ENCODE measurements around the gene PTGS1. TPM values are rescaled to one million over a fixed set of nuclear protein-coding genes. Genes with fewer than 3 reads are reported as not detected.

PTGS1 gene
- total RNA-seq, 4 donors from 2014 or later = 4.5 to 9.5 (median 5.2) TPM

DNA sequence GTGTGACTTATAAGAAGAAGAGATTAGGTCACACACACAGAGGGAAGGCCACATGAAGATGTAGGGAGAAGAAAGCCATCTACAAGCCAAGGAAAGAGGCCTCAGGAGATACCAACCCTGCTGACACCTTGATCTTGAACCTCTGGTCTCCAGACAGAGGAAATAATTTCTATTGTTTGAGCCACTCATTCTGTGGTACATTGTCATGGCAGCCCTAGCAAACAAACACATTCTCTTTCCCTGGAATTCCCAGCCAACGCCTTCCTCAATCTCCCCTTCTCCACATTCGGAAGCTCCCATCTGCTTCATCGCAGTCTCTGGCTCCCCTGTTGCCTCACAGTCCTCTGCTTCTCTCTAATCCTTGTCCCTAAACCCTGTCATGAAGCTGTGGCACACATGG lies 16.7 kb downstream of the PTGS1 start:
- TF ChIP-seq, protein P1, sequence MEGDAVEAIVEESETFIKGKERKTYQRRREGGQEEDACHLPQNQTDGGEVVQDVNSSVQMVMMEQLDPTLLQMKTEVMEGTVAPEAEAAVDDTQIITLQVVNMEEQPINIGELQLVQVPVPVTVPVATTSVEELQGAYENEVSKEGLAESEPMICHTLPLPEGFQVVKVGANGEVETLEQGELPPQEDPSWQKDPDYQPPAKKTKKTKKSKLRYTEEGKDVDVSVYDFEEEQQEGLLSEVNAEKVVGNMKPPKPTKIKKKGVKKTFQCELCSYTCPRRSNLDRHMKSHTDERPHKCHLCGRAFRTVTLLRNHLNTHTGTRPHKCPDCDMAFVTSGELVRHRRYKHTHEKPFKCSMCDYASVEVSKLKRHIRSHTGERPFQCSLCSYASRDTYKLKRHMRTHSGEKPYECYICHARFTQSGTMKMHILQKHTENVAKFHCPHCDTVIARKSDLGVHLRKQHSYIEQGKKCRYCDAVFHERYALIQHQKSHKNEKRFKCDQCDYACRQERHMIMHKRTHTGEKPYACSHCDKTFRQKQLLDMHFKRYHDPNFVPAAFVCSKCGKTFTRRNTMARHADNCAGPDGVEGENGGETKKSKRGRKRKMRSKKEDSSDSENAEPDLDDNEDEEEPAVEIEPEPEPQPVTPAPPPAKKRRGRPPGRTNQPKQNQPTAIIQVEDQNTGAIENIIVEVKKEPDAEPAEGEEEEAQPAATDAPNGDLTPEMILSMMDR (IDR thresholded peaks at IDR 0.05; ENCODE audit: low read depth) = no peak

DNA sequence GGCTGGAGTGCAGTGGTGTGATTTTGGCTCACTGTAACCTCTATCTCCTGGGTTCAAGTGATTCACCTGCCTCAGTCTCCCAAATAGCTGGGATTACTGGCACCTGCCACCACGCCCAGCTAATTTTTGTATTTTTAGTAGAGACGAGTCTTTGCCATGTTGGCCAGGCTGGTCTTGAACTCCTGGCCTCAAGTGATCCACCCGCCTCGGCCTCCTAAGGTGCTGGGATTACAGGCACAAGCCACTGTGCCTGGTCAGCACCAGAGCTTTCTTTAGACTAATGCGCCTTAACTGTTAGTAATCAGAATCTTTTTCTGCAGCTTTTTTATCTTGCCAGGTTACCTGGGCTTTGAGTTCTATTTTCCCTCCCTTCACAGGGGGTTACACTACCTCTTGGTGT lies 18.4 kb downstream of the PTGS1 start:
- TF ChIP-seq, protein P1 (IDR thresholded peaks at IDR 0.05; ENCODE audit: low read depth) = no peak

DNA sequence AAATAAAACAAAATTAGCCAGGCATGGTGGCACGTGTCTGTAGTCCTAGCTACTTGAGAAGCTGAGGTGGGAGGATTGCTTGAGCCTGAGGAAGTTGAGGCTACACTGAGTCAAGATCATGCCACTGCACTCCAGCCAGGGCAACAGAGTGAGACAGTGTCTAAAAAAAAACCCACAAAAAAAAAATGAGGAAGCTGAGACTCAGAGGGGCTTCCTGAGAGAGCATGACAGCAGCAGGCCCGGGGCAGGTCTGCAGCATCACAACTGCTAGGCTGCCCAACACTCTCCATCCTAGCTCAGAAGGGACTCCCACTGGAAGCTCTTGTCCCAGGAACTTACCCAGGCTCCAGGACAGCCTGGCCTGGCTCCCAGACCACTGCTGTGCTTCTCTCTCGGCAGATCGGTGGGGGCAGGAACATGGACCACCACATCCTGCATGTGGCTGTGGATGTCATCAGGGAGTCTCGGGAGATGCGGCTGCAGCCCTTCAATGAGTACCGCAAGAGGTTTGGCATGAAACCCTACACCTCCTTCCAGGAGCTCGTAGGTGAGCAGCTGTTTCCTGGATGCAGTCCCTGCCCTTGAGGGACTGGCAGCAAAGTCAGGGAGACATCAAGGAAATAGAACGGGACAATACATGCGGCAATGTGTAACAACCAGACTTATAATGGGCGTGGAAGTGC lies 19.1 kb downstream of the PTGS1 start:
- TF ChIP-seq, protein P1 (IDR thresholded peaks at IDR 0.05; ENCODE audit: low read depth) = no peak

DNA sequence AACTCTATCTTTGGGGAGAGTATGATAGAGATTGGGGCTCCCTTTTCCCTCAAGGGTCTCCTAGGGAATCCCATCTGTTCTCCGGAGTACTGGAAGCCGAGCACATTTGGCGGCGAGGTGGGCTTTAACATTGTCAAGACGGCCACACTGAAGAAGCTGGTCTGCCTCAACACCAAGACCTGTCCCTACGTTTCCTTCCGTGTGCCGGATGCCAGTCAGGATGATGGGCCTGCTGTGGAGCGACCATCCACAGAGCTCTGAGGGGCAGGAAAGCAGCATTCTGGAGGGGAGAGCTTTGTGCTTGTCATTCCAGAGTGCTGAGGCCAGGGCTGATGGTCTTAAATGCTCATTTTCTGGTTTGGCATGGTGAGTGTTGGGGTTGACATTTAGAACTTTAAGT lies 21.5 kb downstream of the PTGS1 start:
- TF ChIP-seq, protein P1 (IDR thresholded peaks at IDR 0.05; ENCODE audit: low read depth) = no peak

DNA sequence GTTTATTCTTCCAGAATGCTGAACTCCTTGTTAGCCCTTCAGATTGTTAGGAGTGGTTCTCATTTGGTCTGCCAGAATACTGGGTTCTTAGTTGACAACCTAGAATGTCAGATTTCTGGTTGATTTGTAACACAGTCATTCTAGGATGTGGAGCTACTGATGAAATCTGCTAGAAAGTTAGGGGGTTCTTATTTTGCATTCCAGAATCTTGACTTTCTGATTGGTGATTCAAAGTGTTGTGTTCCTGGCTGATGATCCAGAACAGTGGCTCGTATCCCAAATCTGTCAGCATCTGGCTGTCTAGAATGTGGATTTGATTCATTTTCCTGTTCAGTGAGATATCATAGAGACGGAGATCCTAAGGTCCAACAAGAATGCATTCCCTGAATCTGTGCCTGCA lies 21.9 kb downstream of the PTGS1 start:
- TF ChIP-seq, protein P1 (IDR thresholded peaks at IDR 0.05; ENCODE audit: low read depth) = no peak

DNA sequence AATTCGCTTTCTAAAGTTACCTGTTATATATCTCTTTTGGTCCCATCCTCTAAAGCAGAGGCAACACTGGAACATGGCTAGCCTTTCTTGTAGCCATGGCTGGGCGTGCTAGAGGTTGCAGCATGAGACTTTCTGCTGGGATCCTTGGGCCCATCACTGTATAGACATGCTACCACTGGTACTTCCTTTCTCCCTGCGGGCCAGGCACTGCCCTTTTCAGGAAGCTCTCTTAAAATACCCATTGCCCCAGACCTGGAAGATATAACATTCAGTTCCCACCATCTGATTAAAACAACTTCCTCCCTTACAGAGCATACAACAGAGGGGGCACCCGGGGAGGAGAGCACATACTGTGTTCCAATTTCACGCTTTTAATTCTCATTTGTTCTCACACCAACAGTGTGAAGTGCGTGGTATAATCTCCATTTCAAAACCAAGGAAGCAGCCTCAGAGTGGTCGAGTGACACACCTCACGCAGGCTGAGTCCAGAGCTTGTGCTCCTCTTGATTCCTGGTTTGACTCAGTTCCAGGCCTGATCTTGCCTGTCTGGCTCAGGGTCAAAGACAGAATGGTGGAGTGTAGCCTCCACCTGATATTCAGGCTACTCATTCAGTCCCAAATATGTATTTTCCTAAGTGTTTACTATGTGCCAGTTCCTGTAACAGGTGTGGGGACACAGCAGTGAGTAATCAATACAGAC lies 22.6 kb downstream of the PTGS1 start:
- TF ChIP-seq, protein P1 (IDR thresholded peaks at IDR 0.05; ENCODE audit: low read depth) = no peak

DNA sequence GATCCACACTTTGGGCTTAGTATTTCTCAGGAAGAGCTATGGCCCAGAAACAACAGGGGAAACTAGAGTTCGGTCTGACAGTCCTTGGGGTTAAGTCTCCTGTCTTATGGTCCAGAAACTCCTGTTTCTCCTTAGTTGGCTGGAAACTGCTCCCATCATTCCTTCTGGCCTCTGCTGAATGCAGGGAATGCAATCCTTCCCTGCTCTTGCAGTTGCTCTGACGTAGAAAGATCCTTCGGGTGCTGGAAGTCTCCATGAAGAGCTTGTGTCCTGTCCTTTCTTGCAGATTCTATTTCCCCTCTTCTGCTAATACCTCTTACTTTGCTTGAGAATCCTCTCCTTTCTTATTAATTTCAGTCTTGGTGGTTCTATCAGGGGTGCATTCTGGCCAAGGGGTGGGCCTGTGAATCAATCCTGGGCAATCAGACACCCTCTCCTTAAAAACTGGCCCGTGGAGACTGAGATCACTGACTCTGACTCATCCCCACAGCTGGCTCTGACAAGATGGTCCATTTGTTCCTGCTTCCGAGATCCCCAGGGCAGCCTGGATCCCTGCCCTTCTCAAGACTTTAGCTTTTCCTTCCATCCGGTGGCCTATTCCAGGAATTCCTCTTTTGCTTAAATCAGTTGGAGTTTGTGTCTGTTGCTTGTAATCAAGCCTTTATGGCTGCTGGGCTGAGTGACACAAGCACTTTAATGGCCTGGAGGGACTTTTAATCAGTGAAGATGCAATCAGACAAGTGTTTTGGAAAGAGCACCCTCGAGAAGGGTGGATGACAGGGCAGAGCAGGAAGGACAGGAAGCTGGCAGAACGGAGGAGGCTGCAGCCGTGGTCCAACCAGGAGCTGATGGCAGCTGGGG lies 23.7 kb downstream of the PTGS1 start:
- TF ChIP-seq, protein P1 (IDR thresholded peaks at IDR 0.05; ENCODE audit: low read depth) = no peak
